ENCODE measurements around the gene KLHL35.

DNA sequence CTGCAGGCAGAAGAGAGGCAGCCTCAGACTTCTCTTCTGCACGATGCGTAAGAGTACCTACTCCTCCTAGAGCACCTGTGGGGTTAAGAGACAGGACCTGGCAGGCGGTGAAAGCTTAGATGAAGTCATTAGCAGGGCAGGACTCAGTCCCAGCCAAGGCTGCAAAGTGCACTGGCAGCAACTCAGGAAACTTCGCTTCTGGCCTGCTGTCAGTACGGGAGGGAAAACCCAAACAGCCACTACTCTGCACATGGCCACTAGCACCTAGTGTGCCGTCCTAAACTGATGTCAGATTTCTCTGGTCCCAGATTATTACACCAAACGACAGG is 8.8 kb upstream of the KLHL35 start:
- no peak for TF ChIP-seq POLR2A (IDR thresholded peaks at IDR 0.05)
- TF ChIP-seq, protein P1, sequence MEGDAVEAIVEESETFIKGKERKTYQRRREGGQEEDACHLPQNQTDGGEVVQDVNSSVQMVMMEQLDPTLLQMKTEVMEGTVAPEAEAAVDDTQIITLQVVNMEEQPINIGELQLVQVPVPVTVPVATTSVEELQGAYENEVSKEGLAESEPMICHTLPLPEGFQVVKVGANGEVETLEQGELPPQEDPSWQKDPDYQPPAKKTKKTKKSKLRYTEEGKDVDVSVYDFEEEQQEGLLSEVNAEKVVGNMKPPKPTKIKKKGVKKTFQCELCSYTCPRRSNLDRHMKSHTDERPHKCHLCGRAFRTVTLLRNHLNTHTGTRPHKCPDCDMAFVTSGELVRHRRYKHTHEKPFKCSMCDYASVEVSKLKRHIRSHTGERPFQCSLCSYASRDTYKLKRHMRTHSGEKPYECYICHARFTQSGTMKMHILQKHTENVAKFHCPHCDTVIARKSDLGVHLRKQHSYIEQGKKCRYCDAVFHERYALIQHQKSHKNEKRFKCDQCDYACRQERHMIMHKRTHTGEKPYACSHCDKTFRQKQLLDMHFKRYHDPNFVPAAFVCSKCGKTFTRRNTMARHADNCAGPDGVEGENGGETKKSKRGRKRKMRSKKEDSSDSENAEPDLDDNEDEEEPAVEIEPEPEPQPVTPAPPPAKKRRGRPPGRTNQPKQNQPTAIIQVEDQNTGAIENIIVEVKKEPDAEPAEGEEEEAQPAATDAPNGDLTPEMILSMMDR (IDR thresholded peaks at IDR 0.05): no peak
- TF ChIP-seq POLR2AphosphoS5 (IDR thresholded peaks at IDR 0.05): no peak
- no peak for TF ChIP-seq EP300 (IDR thresholded peaks at IDR 0.05)
